HG03280 (cell line): ENCODE results near the gene IL3.

Experiments
- ATAC-seq: cut with Tn5 transposase; IDR thresholded peaks from one replicate; pipeline ENCODE4 v1.9.1; 2021; ENCODE audit warnings: mild to moderate bottlenecking, moderate library complexity; ENCODE audit not compliant: unreplicated experiment

Gene IL3, protein sequence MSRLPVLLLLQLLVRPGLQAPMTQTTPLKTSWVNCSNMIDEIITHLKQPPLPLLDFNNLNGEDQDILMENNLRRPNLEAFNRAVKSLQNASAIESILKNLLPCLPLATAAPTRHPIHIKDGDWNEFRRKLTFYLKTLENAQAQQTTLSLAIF

DNA sequence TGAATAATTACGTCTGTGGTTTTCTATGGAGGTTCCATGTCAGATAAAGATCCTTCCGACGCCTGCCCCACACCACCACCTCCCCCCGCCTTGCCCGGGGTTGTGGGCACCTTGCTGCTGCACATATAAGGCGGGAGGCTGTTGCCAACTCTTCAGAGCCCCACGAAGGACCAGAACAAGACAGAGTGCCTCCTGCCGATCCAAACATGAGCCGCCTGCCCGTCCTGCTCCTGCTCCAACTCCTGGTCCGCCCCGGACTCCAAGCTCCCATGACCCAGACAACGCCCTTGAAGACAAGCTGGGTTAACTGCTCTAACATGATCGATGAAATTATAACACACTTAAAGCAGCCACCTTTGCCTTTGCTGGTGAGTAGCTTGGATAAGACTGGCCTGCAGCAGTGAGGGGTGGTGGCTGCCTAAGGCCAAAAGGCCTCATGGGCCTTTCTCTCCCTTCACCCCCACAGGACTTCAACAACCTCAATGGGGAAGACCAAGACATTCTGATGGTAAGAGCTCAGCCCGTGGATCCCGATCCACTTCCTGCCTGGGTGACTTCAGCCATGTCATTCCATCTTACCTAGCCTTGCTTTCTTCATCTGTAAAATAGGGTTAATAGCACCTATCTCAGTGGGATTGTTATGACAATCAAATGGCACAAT lies at the start of gene IL3:
Gene IL3, plus strand, starts transcription at position 155 of the 661 bp plus-strand sequence. Its CDS starts 52 bp downstream, at position 207.
- ATAC-seq: no peak

DNA sequence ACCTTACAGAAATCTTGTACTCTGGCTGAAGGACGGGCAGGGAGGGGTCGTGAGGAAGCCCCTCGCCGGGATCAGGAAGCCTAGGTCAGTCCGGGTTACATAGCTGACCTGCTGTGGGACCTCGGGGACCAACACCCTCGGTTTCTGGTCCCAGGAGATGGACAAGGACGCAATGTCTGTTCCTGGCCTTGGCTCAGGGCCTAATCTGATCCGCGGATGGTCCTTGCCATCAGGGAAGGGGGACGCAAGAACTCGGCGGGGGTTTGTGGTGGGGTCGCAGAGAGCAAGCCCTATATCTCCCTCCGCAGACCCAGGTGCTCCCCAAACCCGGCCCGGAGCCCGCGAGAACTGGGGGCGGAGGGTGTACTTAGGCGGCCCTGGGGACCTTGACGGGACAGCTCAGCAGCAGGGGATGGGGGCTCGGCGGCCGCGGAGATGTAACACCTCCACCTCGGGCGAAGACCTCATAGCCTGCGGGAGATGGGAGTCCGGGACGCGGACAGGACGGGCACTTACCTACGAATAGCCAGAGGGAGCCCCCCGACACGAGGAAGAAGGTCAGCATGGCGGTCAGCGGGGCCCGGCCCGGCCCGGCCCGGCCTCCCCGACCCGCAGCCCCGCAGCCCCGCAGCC lies 49.4 kb upstream of the IL3 start:
- no peak for ATAC-seq

DNA sequence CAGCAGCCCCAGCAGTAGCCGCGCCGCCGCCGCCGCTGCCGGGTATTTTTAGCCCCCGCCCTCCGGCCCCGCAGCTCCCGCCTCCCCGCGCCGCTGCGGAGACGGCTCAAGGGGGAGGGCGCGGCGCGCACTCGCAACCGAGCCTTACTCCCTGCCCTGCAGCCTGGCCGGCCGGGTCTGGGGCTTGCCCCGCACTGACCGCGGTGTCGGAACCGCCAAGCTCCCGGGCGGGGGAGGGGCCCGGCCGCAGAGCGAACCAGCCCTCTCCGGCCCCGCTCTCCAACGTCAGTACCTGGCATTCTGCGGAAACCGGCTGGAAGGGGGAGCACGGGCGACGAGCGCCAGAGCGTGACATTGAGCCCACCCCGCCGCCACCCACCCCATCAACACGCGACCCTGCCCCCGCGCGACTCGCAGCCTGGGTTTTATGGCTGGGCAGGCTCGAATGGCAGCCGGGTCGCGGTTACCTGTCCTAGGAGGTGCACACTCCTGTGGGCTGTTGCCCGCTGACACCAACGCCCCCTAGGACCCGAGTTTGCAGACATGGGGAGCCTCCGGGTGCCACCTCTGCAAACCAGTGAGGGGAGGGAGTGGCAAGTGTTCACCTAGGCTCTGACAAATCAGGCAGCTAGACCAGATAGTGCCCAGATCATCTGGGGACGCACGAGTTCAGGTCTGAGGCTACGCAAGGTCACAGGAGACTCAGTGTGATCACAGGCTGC lies 48.7 kb upstream of the IL3 start, which contains the start of gene ACSL6:
Gene ACSL6, minus strand, starts transcription at position 37 of the 722 bp plus-strand sequence. CDS start 105 bp downstream, outside the sequence.
- ATAC-seq: no peak

DNA sequence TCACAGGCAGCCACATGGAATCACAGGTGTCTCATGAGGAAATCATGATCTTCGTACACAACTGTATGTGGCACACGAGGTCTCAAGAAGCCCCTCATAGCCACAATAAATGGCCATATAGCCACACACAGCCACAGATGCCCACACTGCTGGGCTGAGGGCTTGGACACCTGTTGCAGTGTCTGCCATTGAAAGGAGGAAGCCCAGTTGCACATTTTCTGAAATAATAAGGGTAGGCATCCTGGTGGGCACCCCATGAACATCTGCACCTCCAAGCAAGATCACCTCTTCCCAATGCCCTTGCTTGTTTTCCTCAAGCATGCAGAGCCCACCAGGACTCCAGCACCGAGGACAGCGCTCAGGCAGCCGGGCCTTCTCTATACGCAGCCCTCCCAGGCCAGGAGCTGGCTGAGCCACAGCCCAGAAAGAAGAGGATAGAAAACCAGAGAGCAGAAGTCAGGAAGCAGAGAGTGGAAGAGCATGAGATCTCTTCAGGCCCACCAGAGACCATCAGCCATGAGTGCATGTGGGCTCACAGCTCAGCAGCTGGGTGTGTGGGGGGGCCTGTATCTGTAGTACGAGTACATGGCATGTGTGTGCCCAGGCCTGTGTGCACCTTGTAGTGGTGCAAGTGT lies 48.0 kb upstream of the IL3 start:
- ATAC-seq: no peak

DNA sequence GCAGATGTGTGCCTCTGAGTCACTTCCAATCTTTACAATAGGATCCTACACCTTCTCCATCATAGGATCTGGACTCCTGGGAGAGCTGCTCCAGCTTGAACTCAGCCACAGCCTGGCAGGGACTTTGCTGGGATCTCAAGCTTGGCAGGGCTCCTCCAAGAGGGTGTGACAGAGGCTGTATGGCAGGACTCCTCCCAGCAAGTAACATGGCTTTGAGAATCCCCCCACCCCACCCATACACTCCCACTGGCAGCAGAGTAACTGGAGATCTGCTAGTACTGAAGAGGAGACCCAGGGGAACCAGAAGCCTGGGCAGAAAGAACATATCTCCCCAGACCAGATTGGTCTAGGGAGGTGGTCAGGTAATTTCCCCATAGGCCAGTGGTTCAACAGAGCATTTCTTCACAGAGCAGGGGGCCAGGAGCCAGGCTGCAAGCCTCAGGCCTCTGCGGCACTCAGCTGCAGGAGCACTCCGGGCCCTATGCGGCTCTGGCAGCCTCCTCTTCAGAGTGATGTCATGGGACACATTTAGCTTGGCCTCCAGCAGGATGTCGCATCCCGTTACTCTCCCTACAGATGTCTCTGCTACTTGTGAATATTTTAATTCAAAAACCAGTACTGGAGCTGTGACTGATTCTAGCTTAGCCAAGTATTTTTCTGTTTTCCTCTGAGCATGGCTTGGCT lies 47.3 kb upstream of the IL3 start:
- ATAC-seq: no peak

DNA sequence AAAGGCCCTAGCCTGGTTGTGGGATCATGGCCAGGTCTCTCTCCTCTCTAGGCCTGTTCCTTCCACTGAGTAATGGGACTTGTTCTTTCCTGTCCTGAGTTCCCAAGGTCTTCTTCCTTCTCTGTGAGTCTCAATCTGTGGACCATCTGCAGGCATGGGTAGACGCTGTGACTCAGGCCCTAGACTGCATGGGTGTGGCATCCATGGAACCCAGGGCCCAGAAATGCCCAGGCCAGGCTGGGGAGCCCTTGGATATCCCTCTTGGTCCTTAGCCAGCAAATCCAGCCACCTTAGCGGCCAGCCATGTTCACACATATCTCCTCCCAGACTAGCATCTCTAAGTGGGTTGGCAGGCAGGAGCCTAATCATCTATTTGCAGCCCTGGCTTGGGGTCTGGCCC lies 46.7 kb upstream of the IL3 start:
- ATAC-seq: no peak

DNA sequence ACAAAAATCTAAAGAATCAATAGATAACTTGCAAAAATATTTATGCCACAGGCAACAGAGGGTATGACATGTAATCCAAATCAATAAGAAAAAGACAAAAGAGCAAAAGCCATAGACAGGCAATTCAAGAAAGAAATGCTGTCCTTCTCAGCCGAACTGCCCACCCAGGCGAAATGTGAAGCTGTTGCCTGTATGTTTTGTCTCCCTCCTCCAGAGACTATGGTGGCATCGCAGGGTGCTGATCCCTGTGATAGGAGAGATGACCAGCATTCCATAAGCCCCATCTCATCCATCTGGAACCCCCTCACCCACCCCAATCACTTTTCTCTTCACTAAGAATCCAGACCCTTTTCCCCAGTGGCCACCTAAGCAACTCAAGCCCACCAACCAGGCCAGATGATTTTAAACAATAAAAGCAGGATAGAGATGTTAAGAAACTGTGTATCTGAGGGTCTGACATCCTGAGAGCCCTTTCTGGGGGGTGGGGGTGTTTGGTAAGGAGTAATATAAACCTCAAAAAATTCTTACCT lies 43.7 kb upstream of the IL3 start:
- ATAC-seq: no peak

DNA sequence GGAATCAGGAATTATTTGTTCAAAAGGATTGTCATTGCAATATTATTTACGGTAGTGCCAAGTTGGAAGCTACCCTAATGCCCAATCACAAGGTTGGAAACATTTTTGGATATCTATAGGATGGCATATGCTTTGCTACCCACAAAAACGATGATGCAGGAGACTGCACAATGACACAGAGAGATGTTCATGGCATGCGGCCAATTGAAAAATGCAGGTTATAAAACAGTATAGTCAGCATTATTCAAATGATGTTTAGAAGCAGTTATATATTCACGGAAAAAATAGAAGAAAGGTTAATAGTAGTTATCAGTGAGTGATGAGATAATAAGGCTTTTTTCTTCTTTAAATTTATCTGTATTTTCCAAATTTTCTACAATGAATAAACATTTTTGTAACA lies 43.1 kb upstream of the IL3 start:
- ATAC-seq: no peak

DNA sequence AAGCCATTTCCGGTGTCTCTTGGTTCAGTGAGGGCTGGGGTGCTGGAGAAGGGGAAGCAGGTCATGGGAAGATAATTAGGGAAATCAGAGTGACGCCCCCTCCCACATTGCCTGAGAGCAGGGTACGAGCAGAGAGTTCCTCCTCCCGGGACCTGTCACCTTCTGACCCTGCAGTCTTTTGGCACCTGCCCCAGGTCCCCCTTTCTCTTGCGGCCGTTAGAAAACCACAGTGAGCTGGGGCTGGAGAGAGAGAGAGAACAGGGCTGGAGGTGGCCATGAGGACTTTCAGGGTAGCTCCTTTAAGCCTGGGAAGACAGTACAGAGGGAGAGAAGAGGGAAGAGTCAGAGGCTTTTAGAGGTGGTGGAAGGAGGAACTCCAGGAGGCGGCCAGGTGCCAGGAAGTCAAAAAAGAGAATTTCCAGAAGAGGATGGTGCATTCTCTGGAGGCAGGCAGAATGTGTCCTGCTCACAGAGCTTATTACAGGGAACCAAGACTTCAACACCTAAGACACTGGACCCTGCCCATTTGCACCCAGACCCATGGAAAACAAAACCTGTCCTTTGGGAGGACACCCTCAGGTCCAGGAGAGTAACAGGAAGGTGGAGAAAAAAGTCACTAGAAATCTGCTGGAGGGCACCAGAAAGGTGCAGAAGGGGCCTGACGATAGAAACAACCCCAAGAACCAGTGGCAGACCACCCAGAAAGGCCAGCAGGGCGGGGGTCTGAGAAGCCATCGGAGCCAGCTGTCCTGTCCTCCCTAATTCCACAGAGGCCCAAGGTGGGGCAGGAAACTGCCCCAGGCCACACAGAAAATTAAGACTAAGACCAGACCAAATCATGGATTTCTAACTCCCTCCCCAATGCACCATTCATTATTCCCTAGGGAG lies 42.5 kb upstream of the IL3 start:
- no peak for ATAC-seq

DNA sequence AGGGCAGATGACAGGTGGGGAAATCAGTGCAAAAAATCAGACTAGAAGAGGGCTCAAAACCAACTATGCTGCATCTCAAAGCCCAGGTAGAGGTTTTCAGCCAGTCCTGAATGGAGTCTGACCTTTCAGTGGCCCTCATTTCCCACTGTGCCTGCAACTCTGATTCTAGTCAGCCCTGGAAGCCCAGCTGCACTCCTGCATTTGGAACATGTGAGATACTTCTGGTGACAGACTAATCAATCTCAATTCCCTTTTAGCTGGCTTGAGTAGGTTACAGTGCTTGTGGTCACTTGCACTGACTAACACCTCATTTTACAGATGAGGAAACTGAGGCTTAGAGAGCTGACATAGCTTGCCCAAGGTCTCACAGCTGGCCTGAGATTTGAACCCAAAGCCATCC lies 41.1 kb upstream of the IL3 start:
- peak; percentile 47 for ATAC-seq

DNA sequence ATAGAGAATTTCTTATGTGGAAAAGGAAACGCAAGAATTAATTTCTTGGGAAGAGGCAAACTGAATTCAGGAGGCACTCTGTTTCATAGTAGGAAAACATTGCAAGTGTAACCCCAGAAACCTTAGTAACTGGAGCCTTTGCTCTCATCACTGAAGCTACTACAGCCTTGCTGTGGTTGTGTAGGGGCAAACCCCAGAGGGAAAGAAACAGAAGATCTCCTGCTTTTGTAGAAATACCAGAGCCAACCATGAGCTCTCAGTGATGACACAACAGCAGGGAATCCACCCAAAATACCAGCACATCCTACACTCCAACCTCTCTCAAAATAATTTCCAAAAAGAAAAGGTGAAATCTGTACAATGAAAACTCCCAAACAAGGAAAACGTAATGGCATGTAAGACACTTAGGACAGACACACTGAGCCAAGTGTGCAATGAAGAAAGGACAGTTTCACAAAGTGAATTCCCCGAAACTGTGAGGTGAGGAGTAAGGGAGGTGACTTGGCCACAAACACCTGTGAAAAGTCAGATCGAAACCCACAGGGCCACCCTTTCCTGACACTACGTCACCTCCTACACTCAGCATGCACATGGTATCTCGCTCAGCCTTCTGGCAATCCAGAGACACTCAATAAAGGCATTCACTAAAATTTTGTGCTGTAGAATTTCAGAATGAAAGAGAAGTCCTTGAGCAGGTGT lies 40.4 kb upstream of the IL3 start:
- peak; percentile 91 for ATAC-seq

DNA sequence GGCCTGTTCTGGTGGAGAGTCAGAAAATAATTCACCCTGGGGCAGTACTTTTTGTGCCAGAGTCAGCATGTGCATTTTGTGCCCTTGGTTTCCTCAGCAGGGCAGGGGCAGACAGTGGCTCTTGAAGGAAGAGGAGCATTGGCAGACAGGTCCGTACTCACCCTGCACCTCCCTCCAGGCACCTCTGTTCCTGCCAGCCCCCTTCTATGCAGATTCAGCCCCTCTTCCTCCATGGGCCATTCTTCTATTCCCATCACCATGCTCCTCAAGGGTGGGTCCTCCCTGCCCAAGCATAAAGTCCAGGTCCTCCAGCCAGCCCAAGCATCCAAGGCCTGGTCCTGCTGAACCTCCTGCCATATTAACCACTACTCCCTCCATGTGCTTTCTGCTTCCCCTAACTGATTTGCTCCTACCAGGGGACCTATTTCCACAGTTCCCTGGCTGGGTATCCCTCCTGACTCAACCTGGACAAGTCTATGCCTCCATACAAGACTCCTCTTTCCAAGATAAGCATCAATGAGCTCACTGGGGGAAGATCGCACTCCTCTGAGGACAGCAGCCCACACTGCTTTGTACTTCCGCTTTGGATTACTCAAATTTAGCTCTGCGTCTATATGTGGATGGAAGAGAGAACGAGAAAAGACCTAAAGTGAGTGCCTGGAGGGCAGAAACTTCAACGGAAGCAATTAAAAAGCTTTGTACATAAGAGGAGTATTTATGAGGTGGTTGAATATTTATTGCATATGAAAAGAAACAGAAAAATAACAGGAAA lies 39.7 kb upstream of the IL3 start:
- ATAC-seq: peak; percentile 25

DNA sequence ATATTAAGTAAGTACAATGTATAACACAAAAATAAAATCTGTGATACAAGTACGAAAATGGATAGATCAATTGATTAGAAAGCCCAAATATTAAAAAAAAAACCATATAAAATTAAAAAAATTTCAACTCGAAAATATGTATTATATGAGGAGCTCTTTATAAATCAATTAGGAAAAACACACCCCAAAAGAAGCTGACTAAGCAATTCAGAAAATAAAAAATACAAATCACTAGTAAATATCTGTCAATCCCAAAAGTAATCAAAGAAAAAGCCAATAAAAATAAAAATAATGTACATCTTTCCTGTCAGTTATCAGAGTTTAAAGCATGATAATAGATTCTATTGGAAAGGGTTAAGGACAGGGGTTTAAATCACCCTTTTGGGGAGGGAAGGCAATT lies 38.8 kb upstream of the IL3 start:
- no peak for ATAC-seq

DNA sequence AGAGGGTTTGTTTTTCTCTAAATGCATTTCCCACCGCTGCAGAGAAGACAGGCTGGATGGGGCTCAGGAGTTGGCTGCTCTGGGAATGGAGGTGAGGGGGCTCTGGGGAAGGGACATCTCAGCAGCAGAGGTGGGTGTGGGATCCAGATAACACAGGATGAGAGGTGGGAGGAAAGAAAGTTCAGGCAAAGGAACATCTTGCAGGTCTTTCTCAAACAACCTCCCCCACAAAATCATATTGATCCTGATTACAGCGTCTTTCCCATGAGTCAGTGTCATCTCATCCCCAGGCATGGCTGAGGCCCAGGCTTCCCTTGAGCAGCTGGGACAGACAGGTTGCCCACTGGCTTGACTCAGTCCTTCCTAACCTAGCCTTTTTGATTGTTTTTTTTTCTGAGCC lies 37.7 kb upstream of the IL3 start:
- no peak for ATAC-seq

DNA sequence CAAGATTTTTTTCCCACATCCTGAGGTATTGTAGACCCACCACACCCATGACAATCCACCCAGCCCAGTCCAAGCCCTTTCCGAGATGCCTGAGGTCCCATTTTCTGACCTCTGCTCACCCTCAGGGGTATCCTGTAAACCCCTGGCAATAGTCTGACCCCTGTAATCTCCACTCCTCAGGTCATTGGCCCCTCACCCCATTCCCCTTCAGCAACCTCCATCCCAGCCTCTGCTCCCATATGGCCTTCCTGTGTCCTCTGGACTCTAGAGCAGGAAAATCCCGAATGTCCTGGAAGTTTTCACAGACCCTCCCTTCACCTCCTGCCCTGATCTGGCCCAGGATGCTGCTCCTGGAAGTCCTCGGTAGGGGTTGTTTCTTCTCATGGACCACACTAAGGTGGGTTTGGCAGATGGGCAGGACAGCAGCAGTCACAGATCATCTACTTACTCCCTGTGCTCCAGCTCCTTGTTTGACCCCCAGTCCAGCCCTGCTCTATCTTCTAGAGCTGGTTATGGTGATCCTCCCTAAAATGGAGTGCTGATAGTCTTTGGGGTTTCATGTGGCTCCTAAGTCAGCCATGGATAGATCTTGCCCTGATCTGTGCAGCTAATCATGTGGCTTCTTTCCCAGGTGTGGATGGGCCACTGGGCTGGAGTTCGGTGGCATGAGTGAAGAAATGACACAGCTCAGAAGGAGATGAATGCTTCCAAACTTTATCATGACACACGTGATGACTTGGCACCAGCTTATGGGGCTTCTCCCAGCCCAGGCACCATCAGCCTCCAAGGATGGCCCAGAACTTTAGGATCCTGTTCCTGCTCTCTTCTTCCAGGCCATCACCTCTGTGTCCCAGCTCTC lies 37.0 kb upstream of the IL3 start:
- ATAC-seq: no peak

DNA sequence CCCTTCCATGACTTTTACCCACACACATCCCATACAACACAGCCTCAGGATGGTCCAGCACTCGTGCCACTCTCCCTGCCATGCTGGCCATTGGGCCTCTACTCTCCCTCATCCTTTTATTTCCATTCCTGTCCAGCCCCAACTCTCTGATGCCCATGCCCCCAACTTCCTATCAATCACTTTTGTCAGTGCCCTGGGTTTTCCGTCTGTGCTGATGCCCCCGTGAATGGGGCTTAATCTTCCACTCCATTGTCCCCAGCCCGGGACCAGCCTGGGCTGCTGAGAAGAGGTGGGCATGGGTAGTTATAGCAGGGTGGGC lies 36.4 kb upstream of the IL3 start:
- no peak for ATAC-seq

DNA sequence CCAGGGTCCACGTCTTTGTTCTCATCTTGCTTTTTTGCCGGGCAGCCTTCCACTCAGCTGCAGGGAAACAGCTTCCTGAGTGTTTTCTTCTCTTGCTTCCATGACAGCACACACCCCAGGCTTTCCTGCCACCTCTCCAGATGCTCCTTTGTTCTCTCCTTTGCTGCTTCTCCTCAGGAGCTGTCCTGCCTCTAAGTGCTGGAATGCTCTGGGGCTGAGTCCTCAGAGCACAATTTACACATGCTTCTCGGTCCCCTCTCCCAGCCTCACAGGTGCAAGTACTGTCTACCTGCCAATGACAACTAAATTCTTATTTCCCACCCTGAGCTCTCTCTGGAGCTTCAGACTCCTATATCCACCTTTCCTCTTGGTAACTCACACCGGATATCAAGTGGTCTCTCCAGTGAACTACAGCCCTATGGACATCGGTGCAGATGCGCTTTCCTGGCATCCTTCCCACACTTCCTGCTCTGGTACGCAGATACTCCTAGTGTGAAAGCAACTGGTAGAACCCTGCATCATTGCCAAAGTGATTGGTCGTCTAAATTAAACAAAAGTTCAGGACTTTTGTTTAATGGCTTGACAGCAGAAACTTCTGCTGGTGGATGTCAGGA lies 35.6 kb upstream of the IL3 start:
- ATAC-seq: no peak
